Forelimb muscle (tissue), 1 donor: ENCODE measurements around the gene CASK. TPM values are rescaled to one million over a fixed set of nuclear protein-coding genes. Genes with fewer than 3 reads are reported as not detected.

ENCODE experiments used
- DNase-seq: peaks from one replicate; pipeline ENCODE4 v3.0.0-alpha.2; 2013; ENCODE audit warnings: low read depth
- polyA plus RNA-seq: library from polyadenylated mRNA; unstranded; fragments of 120-200 nt; gene quantifications from one replicate; pipeline ENCODE4 v1.2.1, GENCODE V29; 2013; ENCODE audit not compliant: insufficient read length

Gene CASK
- polyA plus RNA-seq, 1 donor = 21.8 TPM

DNA sequence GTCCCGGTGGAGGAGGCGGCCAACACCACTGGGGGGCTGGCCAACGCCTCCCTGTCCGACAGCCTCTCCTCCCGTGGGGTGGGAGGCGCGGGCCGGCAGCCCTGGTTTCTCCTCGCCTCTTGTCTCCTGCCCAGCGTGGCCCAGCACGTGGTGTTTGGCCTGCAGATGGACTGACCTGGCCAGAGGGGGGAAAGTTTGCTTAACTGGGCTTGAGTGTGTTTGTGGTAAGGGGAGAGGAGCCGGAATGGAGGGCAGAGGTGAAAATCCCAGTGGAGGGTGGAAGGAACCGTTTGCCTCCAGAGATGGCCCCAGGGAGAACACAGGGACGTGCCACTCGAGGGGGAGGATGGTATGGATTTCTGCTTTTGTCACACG is 448.6 kb downstream of the CASK start:
- no peak for DNase-seq

DNA sequence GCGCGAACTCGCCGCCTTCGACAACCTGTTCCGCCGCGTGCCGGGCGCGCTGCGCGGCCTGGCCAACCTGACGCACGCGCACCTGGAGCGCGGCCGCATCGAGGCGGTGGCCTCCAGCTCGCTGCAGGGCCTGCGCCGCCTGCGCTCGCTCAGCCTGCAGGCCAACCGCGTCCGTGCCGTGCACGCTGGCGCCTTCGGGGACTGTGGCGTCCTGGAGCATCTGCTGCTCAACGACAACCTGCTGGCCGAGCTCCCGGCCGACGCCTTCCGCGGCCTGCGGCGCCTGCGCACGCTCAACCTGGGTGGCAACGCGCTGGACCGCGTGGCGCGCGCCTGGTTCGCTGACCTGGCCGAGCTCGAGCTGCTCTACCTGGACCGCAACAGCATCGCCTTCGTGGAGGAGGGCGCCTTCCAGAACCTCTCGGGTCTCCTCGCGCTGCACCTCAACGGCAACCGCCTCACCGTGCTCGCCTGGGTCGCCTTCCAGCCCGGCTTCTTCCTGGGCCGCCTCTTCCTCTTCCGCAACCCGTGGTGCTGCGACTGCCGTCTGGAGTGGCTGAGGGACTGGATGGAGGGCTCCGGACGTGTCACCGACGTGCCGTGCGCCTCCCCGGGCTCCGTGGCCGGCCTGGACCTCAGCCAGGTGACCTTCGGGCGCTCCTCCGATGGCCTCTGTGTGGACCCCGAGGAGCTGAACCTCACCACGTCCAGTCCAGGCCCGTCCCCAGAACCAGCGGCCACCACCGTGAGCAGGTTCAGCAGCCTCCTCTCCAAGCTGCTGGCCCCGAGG is 449.2 kb downstream of the CASK start:
- DNase-seq = no peak

DNA sequence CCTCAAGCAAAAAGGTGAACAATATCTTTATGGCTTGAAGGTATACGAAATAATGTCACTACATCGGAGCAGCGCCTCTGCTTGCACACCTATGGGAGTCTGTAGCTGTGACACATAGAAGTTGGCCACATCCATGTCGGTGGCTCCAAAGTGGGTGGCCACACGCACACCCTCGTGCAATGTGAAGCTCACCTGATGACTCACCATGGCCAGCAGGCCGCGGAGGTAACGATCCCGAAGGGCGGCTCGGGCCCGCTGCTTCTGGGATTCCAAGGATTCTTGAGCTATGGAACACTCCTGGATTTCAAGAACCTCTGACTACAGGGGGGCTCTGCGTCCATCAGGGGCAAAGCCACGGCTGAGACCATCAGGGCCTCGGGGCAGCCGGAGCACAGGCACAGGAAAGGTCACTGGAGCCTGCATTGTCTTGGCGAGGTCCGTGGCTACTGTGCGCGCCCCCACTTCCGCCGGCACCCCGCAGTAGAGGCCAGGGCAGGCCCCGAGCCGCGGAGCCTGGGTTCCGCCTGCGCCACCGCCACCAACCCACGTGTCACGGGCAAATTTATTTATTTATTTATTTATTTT is 451.0 kb downstream of the CASK start:
- no peak for DNase-seq

DNA sequence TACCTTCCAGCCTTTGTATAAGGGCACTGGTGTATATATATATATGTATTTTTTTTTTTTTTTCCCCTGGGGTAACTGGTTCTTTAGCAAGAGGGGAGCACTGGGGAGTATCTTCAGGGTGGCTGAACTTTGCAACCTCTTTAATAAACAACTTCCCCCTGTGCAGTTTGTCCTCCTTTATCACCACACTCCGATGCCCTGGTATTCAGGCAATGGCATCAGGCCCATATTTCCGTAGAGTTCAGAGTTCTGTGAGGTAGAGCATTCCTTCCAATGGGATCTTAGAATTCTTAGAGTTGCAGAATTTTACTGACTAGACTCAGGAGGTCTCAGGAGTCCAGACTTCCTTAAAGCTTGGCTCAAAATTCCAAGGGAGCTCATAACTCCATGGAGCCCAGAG is 451.6 kb downstream of the CASK start:
- DNase-seq = no peak

DNA sequence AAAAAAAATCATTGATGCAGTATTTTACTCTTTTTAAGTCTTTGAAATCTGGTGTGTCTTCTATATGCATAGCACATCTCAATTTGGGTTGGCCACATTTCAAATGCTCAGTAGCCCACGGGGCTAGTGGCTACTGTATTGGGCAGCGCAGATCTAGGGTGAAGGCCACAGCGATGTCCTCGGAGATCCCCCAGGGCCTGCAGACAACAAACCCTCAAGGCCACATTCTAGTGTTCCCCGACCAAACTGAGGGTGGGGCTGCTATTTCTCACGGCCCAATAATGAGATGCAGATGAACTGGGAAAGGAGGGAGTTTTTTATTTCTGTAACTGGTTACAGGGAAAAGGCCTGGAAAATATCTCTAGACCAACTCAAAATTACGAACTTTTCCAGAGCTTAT is 452.6 kb downstream of the CASK start:
- no peak for DNase-seq

DNA sequence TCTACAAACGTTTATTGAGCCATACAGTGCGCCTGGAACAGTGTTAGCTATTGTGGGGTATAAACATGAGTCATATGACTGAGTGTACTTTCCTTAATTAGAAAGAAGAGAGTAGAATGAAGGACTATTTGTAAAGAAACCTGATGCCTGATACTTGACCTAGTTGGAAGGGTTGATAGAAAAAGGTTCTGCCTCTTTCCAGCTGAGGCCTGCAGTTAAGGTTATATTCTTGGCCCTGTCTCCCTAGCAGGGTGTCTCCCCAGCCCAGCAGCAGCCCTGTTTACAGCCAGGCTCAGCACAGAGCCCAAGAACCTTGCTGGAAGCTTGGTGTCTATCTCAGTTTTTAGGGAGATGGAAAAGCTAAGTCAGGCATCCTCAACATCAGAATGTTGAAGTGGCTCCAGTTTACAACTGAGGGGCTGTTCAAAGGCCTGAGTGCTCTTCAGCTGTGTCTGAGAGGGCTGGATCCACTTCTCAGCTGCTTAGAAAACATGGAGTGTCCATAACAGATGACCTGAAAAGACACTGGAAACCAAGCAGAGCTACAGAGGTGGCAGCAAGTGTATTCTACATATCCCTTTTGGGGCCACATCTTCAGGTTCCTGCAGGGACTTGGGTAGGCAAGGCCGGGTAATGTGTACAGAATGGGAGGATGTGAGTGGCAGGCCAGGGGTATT is 454.6 kb downstream of the CASK start:
- no peak for DNase-seq

Other genes with a start within 250 kb of the CASK start
- 5.7 TPM for gene GPR34, start 234.6 kb downstream of the CASK start, polyA plus RNA-seq
- 0.06 TPM for gene GPR82, start 199.4 kb downstream of the CASK start, polyA plus RNA-seq